ENCODE results near the gene LINGO4.

Gene LINGO4

GRCh38 chr1:151817353-151817730 lies 12.1 kb upstream of the LINGO4 start:
- no peak overlapping the region for H3K4me3 ChIP-seq (ENCODE audit: low read length, poor library complexity, severe bottlenecking)
- no peaks in the 10 kb centered on the region for H3K79me2 ChIP-seq (ENCODE audit: insufficient read depth, low read length)
- H3F3A ChIP-seq (ENCODE audit: low read depth) = no peaks in the 10 kb centered on the region
- H3K4me1 ChIP-seq (ENCODE audit: insufficient read depth, low read length, poor library complexity, severe bottlenecking) = peaks cover 50% of the 10 kb centered on the region
- no peak overlapping the region for H3K4me2 ChIP-seq (ENCODE audit: low read depth, low read length, poor library complexity, severe bottlenecking)
- no peak overlapping the region for H3K9ac ChIP-seq (ENCODE audit: low read depth, low read length, poor library complexity, severe bottlenecking)
- H3K9me2 ChIP-seq (replicated peaks; ENCODE audit: low read depth, low read length) = no peaks in the 10 kb centered on the region
- H3K27me3 ChIP-seq (ENCODE audit: insufficient read depth, low read length, poor library complexity, severe bottlenecking) = no peaks in the 10 kb centered on the region
- no peaks in the 10 kb centered on the region for H4K20me1 ChIP-seq (ENCODE audit: insufficient read depth, low read length, poor library complexity, severe bottlenecking)
- no peak overlapping the region for H2AFZ ChIP-seq (ENCODE audit: low read length)
- H3K9me3 ChIP-seq (ENCODE audit: insufficient read depth, low read depth, low read length) = no peaks in the 10 kb centered on the region
- no peaks in the 10 kb centered on the region for H3K36me3 ChIP-seq (ENCODE audit: insufficient read depth, low read length)
- TF ChIP-seq EZH2phosphoT487 (IDR thresholded peaks at IDR 0.05; ENCODE audit: borderline replicate concordance) = no peak
- TF ChIP-seq, protein P1, sequence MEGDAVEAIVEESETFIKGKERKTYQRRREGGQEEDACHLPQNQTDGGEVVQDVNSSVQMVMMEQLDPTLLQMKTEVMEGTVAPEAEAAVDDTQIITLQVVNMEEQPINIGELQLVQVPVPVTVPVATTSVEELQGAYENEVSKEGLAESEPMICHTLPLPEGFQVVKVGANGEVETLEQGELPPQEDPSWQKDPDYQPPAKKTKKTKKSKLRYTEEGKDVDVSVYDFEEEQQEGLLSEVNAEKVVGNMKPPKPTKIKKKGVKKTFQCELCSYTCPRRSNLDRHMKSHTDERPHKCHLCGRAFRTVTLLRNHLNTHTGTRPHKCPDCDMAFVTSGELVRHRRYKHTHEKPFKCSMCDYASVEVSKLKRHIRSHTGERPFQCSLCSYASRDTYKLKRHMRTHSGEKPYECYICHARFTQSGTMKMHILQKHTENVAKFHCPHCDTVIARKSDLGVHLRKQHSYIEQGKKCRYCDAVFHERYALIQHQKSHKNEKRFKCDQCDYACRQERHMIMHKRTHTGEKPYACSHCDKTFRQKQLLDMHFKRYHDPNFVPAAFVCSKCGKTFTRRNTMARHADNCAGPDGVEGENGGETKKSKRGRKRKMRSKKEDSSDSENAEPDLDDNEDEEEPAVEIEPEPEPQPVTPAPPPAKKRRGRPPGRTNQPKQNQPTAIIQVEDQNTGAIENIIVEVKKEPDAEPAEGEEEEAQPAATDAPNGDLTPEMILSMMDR (conservative IDR thresholded peaks at IDR 0.05; ENCODE audit: low read length) = no peak

DNA sequence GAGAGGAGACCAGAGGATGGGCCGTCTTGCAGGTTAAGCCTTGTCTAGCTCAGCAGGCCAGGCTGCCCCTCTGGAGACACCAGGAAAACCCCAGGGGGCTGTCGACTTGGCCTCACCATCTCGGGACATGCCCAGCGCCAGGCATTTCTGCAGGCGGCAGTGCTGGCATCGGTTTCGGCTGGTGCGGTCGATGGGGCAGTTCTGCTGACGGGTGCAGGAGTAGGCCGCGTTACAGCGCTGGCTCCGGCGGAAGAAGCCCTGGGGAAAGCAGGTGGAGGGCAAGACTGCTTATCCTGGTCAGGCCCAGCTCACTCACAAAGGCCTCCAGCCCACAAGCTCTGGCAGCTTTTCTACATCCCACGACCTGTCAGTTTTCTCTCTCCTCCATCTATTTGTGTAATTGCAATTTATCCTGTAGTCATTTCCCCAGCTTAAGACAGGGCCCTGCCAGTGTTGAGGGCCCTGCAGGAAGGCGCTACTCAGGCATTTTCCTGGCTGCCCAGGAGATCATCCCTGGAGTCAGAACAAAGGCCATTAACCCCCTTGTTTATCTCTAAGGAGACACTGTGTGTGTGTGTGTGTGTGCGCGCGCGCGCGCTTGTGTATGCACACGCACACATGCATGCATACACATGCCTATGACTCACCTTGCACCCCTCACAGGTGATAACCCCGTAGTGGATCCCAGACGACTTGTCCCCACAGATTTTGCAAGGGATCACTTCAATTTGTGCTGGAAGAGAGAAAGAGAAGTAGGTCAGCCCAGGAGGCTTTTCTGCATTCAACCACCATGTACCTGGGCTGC lies 11.5 kb upstream of the LINGO4 start:
- no peak overlapping the region for H2AFZ ChIP-seq (ENCODE audit: low read length)
- no peaks in the 10 kb centered on the region for H3F3A ChIP-seq (ENCODE audit: low read depth)
- peaks cover 48% of the 10 kb centered on the region for H3K4me1 ChIP-seq (ENCODE audit: insufficient read depth, low read length, poor library complexity, severe bottlenecking)
- no peak overlapping the region for H3K9ac ChIP-seq (ENCODE audit: low read depth, low read length, poor library complexity, severe bottlenecking)
- H3K27me3 ChIP-seq (ENCODE audit: insufficient read depth, low read length, poor library complexity, severe bottlenecking) = no peaks in the 10 kb centered on the region
- no peak overlapping the region for H3K4me3 ChIP-seq (ENCODE audit: low read length, poor library complexity, severe bottlenecking)
- no peaks in the 10 kb centered on the region for H3K9me2 ChIP-seq (replicated peaks; ENCODE audit: low read depth, low read length)
- no peaks in the 10 kb centered on the region for H4K20me1 ChIP-seq (ENCODE audit: insufficient read depth, low read length, poor library complexity, severe bottlenecking)
- TF ChIP-seq, protein P1 (conservative IDR thresholded peaks at IDR 0.05; ENCODE audit: low read length) = no peak
- TF ChIP-seq EZH2phosphoT487 (IDR thresholded peaks at IDR 0.05; ENCODE audit: borderline replicate concordance) = no peak
- no peaks in the 10 kb centered on the region for H3K36me3 ChIP-seq (ENCODE audit: insufficient read depth, low read length)
- H3K79me2 ChIP-seq (ENCODE audit: insufficient read depth, low read length) = no peaks in the 10 kb centered on the region
- H3K9me3 ChIP-seq (ENCODE audit: insufficient read depth, low read depth, low read length) = no peaks in the 10 kb centered on the region
- H3K4me2 ChIP-seq (ENCODE audit: low read depth, low read length, poor library complexity, severe bottlenecking) = no peak overlapping the region

GRCh38 chr1:151815716-151816327 lies 10.6 kb upstream of the LINGO4 start:
- no peaks in the 10 kb centered on the region for H3K27me3 ChIP-seq (ENCODE audit: insufficient read depth, low read length, poor library complexity, severe bottlenecking)
- 0 out of 2 replicates have a peak overlapping the region, but pooled peaks have one; percentile 5 for H2AFZ ChIP-seq (ENCODE audit: low read length)
- peak overlapping the region; percentile 28 for H3K4me3 ChIP-seq (ENCODE audit: low read length, poor library complexity, severe bottlenecking)
- H3K36me3 ChIP-seq (ENCODE audit: insufficient read depth, low read length) = no peaks in the 10 kb centered on the region
- H3K4me2 ChIP-seq (ENCODE audit: low read depth, low read length, poor library complexity, severe bottlenecking) = peak overlapping the region; percentile 60
- H3K9me3 ChIP-seq (ENCODE audit: insufficient read depth, low read depth, low read length) = no peaks in the 10 kb centered on the region
- H3F3A ChIP-seq (ENCODE audit: low read depth) = no peaks in the 10 kb centered on the region
- H3K79me2 ChIP-seq (ENCODE audit: insufficient read depth, low read length) = no peaks in the 10 kb centered on the region
- H3K4me1 ChIP-seq (ENCODE audit: insufficient read depth, low read length, poor library complexity, severe bottlenecking) = peaks cover 39% of the 10 kb centered on the region
- H3K9me2 ChIP-seq (replicated peaks; ENCODE audit: low read depth, low read length) = no peaks in the 10 kb centered on the region
- no peak overlapping the region for H3K9ac ChIP-seq (ENCODE audit: low read depth, low read length, poor library complexity, severe bottlenecking)
- H4K20me1 ChIP-seq (ENCODE audit: insufficient read depth, low read length, poor library complexity, severe bottlenecking) = no peaks in the 10 kb centered on the region
- no peak for TF ChIP-seq EZH2phosphoT487 (IDR thresholded peaks at IDR 0.05; ENCODE audit: borderline replicate concordance)
- TF ChIP-seq, protein P1 (conservative IDR thresholded peaks at IDR 0.05; ENCODE audit: low read length) = no peak

Measured in Loucy (cell line).